ENCODE results near the gene MED28. TPM values are rescaled to one million over a fixed set of nuclear protein-coding genes. Genes with fewer than 3 reads are reported as not detected.

The MED28 gene
- polyA plus RNA-seq, 1 donor from 2014 or later, result 33.7 TPM

GRCh38 chr4:17584521-17585213 is 29.8 kb upstream of the MED28 start:
- Histone ChIP-seq H3F3A (ENCODE audit: insufficient read depth, low read length, poor library complexity, severe bottlenecking) (no peaks in the 10 kb centered on the region), H3K9ac (ENCODE audit: low read length) (no peak overlapping the region), H4K20me1 (ENCODE audit: insufficient read depth) (no peaks in the 10 kb centered on the region), H3K79me2 (replicated peaks; ENCODE audit: insufficient read depth, low read length) (no peaks in the 10 kb centered on the region), H2AFZ (ENCODE audit: low read depth, low read length) (no peak overlapping the region), H3K9me2 (ENCODE audit: insufficient read depth, low read length) (no peaks in the 10 kb centered on the region), H3K9me3 (ENCODE audit: low read length) (no peaks in the 10 kb centered on the region), H3K27ac (ENCODE audit: low read length) (no peak overlapping the region), H3K4me2 (ENCODE audit: low read length) (no peak overlapping the region), H3K27me3 (ENCODE audit: insufficient read depth, low read depth, low read length) (no peaks in the 10 kb centered on the region), H3K4me3 (ENCODE audit: low read length) (no peak overlapping the region), H3K36me3 (ENCODE audit: insufficient read depth, low read length) (no peaks in the 10 kb centered on the region)
- TF ChIP-seq POLR2AphosphoS5 (IDR thresholded peaks at IDR 0.05) (no peak), EZH2 (IDR thresholded peaks at IDR 0.05; ENCODE audit: borderline replicate concordance, insufficient read depth, low read length, poor library complexity, severe bottlenecking) (no peak), SMC3 (conservative IDR thresholded peaks at IDR 0.05; ENCODE audit: poor library complexity) (no peak), MXI1 (conservative IDR thresholded peaks at IDR 0.05; ENCODE audit: poor library complexity, severe bottlenecking) (no peak), REST (IDR thresholded peaks at IDR 0.05; ENCODE audit: borderline replicate concordance) (no peak), EP300 (conservative IDR thresholded peaks at IDR 0.05; ENCODE audit: poor library complexity, severe bottlenecking) (no peak), RAD21 (conservative IDR thresholded peaks at IDR 0.05) (no peak), CTCF (IDR thresholded peaks at IDR 0.05; ENCODE audit: poor library complexity, severe bottlenecking) (no peak), TAF1 (IDR thresholded peaks at IDR 0.05; ENCODE audit: low read depth) (no peak)

GRCh38 chr4:17587094-17587822 is 27.2 kb upstream of the MED28 start:
- H3K9me2 ChIP-seq (ENCODE audit: insufficient read depth, low read length), result no peaks in the 10 kb centered on the region
- H3K27ac ChIP-seq (ENCODE audit: low read length), result no peak overlapping the region
- TF ChIP-seq EP300 (conservative IDR thresholded peaks at IDR 0.05; ENCODE audit: poor library complexity, severe bottlenecking), result no peak
- no peak for TF ChIP-seq RAD21 (conservative IDR thresholded peaks at IDR 0.05)
- TF ChIP-seq REST (IDR thresholded peaks at IDR 0.05; ENCODE audit: borderline replicate concordance), result no peak
- TF ChIP-seq SMC3 (conservative IDR thresholded peaks at IDR 0.05; ENCODE audit: poor library complexity), result no peak
- TF ChIP-seq POLR2AphosphoS5 (IDR thresholded peaks at IDR 0.05), result no peak
- no peak for TF ChIP-seq TAF1 (IDR thresholded peaks at IDR 0.05; ENCODE audit: low read depth)
- no peak for TF ChIP-seq EZH2 (IDR thresholded peaks at IDR 0.05; ENCODE audit: borderline replicate concordance, insufficient read depth, low read length, poor library complexity, severe bottlenecking)
- no peak for TF ChIP-seq CTCF (IDR thresholded peaks at IDR 0.05; ENCODE audit: poor library complexity, severe bottlenecking)
- TF ChIP-seq MXI1 (conservative IDR thresholded peaks at IDR 0.05; ENCODE audit: poor library complexity, severe bottlenecking), result no peak
- H3K4me2 ChIP-seq (ENCODE audit: low read length), result no peak overlapping the region
- no peaks in the 10 kb centered on the region for H3K9me3 ChIP-seq (ENCODE audit: low read length)
- no peak overlapping the region for H2AFZ ChIP-seq (ENCODE audit: low read depth, low read length)
- H3K27me3 ChIP-seq (ENCODE audit: insufficient read depth, low read depth, low read length), result no peaks in the 10 kb centered on the region
- no peaks in the 10 kb centered on the region for H3F3A ChIP-seq (ENCODE audit: insufficient read depth, low read length, poor library complexity, severe bottlenecking)
- H3K4me3 ChIP-seq (ENCODE audit: low read length), result no peak overlapping the region
- H4K20me1 ChIP-seq (ENCODE audit: insufficient read depth), result no peaks in the 10 kb centered on the region
- H3K36me3 ChIP-seq (ENCODE audit: insufficient read depth, low read length), result no peaks in the 10 kb centered on the region
- no peaks in the 10 kb centered on the region for H3K79me2 ChIP-seq (replicated peaks; ENCODE audit: insufficient read depth, low read length)
- no peak overlapping the region for H3K9ac ChIP-seq (ENCODE audit: low read length)
